Activated T-helper 2 cell treated with anti-CD3 and anti-CD28 coated beads, Interferon-gamma antibody, Interleukin-2, Interleukin-4, amounts not matched to agents 10 μg/mL and 5 μg/mL and 100 μg/mL, durations not matched to agents 14 hours and 24 hours and 36 hours (primary cell): ENCODE results near the gene NUTM2G. TPM values are rescaled to one million over a fixed set of nuclear protein-coding genes. Genes with fewer than 3 reads are reported as not detected.
"Not testable (repeated sequence)": the region's sequence is repeated elsewhere in the genome, so short reads cannot be mapped to it uniquely, and the experiment has no call there.

ENCODE experiments used
- DNase-seq: peaks from one replicate; pipeline ENCODE4 v3.0.0; 2021; ENCODE audit warnings: low spot score
- H3K27ac Mint-ChIP-seq: one replicate; pipeline ENCODE4 v1.8.0; 2021; ENCODE audit warnings: mixed read lengths
- H3K27me3 Mint-ChIP-seq: one replicate; pipeline ENCODE4 v1.8.0; 2021; ENCODE audit warnings: low read depth, mixed read lengths
- H3K36me3 Mint-ChIP-seq: one replicate; pipeline ENCODE4 v1.8.0; 2021; ENCODE audit warnings: low read depth, mixed read lengths
- H3K4me1 Mint-ChIP-seq: one replicate; pipeline ENCODE4 v1.8.0; 2021; ENCODE audit warnings: low read depth, mixed read lengths
- H3K4me3 Mint-ChIP-seq: one replicate; pipeline ENCODE4 v1.8.0; 2021; ENCODE audit warnings: low read depth, mild to moderate bottlenecking, moderate library complexity, mixed read lengths
- H3K9me3 Mint-ChIP-seq: one replicate; pipeline ENCODE4 v1.8.0; 2021; ENCODE audit warnings: mixed read lengths
- intact Hi-C: fragments of 100-400 bp; cut with micrococcal nuclease; formaldehyde crosslinking; loops from one replicate; pipeline ENCODE4 v1.15.1; 2023
- total RNA-seq: library from RNA; stranded (reverse); gene quantifications from 2 replicates; pipeline ENCODE4 v1.2.3, GENCODE V29; 2022

The NUTM2G gene, protein sequence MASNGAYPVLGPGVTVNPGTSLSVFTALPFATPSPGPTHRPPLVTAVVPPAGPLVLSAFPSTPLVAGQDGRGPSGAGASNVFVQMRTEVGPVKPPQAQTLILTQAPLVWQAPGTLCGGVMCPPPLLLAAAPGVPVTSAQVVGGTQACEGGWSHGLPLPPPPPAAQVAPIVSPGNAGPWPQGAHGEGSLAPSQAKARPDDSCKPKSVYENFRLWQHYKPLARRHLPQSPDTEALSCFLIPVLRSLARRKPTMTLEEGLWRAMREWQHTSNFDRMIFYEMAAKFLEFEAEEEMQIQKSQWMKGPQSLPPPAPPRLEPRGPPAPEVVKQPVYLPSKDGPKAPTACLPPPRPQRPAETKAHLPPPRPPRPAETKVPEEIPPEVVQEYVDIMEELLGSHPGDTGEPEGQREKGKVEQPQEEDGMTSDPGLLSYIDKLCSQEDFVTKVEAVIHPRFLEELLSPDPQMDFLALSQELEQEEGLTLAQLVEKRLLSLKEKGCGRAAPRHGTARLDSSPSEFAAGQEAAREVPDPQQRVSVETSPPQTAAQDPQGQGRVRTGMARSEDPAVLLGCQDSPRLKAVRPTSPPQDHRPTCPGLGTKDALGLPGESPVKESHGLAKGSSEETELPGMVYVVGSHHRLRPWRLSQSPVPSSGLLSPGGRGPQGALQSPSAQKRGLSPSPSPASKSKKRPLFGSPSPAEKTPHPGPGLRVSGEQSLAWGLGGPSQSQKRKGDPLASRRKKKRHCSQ
- not detected in 2 replicates for total RNA-seq

DNA sequence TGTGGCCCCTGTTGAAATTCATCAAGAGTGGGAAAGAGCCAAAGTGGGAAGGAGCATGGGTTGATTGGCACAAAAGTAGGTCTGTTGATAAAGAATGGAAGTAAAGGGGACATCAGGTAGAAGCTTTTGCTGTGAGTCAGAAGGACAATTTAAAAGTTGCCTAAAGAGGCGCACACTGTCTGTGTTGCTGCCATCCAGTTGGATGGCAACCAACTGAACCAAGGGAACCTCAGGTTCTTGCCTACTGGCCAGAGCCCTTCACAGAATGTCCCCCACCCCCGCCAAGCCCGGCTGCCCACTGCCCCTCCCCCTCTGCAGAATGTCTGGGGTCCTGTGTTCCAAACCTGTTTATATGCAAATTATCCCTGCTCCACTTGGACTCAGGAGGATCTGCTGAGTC is at the start of gene NUTM2G:
NUTM2G (plus strand) TSS at position 301 of the 400 bp plus-strand sequence. CDS start 182 bp downstream, outside the sequence.
- H3K27me3 Mint-ChIP-seq, DNase-seq, H3K4me3 Mint-ChIP-seq, H3K4me1 Mint-ChIP-seq, H3K36me3 Mint-ChIP-seq, H3K9me3 Mint-ChIP-seq, intact Hi-C loops: not testable (repeated sequence)
- H3K27ac Mint-ChIP-seq = peak within 1 kb of the TSS; percentile 42

DNA sequence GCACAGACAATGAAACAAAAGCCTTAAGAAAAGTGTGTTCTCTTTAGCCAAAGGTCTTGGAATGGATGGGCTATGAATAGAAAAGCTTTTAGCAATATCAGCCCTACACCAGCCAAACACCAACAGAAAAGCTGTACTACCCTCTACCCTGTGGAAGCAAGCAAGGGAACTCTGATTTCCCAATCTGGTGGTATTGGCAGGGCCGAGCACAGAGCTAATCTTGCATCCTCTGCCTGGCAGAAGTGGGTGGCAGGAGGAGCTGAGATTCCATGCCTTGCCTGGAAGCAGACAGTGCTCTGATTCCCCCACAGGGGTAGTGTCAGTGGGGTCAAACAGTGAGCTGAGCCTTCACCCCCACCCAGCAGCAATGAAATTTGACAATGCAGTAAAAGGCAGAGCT is 44.7 kb upstream of the NUTM2G start:
- Mint-ChIP-seq H3K4me3 (no peak overlapping the region), H3K4me1 (peaks cover 7% of the 10 kb centered on the region), H3K27me3 (peaks cover 4% of the 10 kb centered on the region), H3K27ac (no peak overlapping the region), H3K9me3 (no peaks in the 10 kb centered on the region), H3K36me3 (peaks cover 12% of the 10 kb centered on the region)
- no peak for DNase-seq
- intact Hi-C loops = no loop called here

DNA sequence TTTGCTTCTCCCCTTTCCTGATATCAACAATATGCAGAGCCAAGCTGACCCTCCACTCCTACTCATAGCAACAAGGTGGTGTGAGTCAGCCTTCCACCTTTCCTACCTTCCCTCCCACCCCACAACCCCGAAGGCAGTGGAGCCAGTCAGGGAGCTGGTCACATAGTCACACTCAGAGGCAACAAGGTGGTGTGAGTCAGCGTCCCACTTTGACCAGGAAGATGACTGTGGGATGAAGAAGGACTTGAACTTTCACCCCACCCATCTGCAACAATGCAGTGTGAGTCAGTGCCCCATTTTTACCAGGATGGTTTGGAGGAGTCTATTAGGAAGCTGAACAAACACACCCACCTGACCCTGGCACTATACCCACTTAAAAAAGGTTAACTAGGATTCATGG is 44.2 kb upstream of the NUTM2G start:
- H3K27ac Mint-ChIP-seq = no peak overlapping the region
- peaks cover 2% of the 10 kb centered on the region for H3K27me3 Mint-ChIP-seq
- no peaks in the 10 kb centered on the region for H3K9me3 Mint-ChIP-seq
- intact Hi-C loops = no loop called here
- peaks cover 12% of the 10 kb centered on the region for H3K36me3 Mint-ChIP-seq
- no peak overlapping the region for H3K4me3 Mint-ChIP-seq
- peaks cover 7% of the 10 kb centered on the region for H3K4me1 Mint-ChIP-seq
- DNase-seq = no peak

DNA sequence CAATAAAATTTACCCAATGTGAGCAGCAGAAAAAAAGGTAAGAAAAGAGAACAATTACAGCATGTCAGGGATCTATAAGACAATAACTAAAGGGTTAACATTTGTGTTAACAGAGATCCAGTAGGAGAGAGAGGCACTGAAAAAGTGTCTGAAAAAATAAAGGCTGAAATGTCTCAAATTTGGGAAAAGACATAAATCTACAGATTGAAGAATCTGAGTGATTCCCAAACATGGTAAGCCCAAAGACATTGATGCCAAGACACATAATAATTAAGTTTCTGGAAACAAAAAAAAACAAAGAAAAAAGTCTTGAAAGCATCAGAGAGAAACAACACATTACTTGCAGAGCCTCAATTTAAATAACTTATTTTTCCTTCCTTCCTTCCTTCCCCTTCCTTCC is 43.2 kb upstream of the NUTM2G start:
- H3K9me3 Mint-ChIP-seq = no peaks in the 10 kb centered on the region
- no peak overlapping the region for H3K4me3 Mint-ChIP-seq
- H3K27ac Mint-ChIP-seq = no peak overlapping the region
- H3K27me3 Mint-ChIP-seq = peaks cover 2% of the 10 kb centered on the region
- DNase-seq = no peak
- peaks cover 18% of the 10 kb centered on the region for H3K36me3 Mint-ChIP-seq
- intact Hi-C loops = no loop called here
- H3K4me1 Mint-ChIP-seq = peaks cover 7% of the 10 kb centered on the region

DNA sequence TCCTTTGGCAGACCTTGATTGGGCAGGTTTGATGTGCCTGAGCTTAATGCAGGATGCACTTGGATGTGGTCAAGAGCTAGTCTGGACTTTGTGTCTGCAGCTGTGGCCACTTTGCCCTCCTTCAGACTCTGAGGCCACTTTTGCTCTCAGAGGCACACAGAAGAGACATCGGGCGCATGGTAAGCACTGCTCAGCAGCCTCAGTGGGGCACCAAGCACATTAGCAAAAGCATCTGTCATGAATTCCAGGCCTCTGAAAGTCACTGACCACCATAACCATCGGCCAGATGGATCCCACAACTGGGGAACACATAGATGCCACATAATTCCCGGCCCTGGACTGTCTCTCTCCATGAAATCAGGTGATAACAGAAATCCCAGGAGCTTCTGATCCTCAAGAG is 40.1 kb upstream of the NUTM2G start:
- H3K27ac Mint-ChIP-seq = no peak overlapping the region
- intact Hi-C loops = no loop called here
- no peaks in the 10 kb centered on the region for H3K9me3 Mint-ChIP-seq
- no peak overlapping the region for H3K4me3 Mint-ChIP-seq
- no peak for DNase-seq
- H3K4me1 Mint-ChIP-seq = peaks cover 5% of the 10 kb centered on the region
- H3K27me3 Mint-ChIP-seq = no peaks in the 10 kb centered on the region
- peaks cover 38% of the 10 kb centered on the region for H3K36me3 Mint-ChIP-seq

DNA sequence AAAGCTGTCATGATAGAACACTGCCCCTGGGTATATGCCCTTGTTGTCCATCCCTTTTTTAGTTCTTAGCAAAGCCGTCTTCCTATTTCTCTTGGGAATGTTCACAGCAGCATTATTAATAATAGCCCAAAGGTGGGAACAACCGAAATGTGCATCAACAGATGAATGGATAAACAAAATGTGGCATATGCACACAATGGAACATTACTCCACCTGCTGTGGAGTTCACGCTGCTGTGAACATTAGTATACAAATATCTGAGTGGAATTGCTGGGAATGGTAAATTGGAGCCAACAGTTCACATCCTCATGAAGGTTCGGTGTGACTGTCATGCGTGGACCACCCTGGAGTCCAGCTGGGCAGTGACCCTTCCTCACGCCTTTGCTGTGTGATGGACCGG is 36.5 kb upstream of the NUTM2G start:
- Mint-ChIP-seq H3K27me3 (no peaks in the 10 kb centered on the region), H3K9me3 (no peaks in the 10 kb centered on the region), H3K4me3 (no peak overlapping the region), H3K36me3 (peaks cover 44% of the 10 kb centered on the region), H3K27ac (no peak overlapping the region), H3K4me1 (no peaks in the 10 kb centered on the region)
- intact Hi-C loops = no loop called here
- DNase-seq = no peak

DNA sequence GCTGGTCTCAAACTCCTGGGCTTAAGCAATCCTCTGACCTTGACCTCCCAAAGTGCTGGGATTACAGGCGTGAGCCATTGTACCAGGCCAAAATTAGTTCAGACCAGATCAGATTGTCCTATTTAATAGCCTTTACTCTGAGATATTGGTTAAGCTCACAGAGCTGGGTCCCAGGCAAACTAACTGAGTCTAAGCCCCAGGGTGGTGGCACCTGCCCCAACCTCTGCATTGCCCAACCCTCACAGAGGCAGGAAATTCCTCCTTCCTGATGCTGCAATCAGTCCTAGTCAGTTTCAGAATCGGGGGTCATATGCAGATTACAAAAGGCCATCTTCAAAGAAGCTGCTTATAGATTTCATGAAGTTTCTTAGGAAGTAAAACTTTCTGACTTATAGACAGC is 28.6 kb upstream of the NUTM2G start:
- H3K9me3 Mint-ChIP-seq, H3K4me3 Mint-ChIP-seq, DNase-seq, H3K4me1 Mint-ChIP-seq, H3K27ac Mint-ChIP-seq, intact Hi-C loops, H3K27me3 Mint-ChIP-seq: not testable (repeated sequence)
- peaks cover 18% of the 10 kb centered on the region for H3K36me3 Mint-ChIP-seq

DNA sequence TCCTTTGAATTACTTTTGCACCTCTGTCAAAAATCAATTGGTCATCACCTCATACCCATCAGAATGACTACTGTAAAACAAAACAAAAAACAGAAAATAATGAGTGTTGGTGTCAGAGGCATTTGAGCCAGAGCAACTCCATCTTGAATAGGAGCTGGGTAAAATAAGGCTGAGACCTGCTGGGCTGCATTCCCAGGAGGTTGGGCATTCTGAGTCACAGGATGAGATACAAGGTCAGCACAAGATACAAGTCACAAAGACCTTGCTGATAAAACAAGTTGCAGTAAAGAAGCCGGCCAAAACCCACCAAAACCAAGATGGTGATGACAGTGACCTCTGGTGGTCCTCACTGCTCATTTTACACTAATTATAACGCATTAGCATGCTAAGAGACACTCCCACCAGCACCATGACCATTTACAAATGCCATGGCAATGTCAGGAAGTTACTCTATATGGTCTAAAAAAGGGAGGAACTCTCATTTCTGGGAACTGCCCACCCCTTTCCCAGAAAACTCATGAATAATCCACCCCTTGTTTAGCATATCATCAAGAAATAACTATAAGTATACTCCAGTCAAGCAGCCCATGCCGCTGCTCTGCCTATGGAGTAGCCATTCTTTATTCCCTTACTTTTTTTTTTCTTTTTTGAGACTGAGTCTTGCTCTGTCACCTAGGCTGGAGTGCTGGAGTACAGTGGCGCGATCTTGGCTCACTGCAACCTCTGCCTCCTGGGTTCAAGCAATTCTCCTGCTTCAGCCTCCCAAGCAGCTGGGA is 23.5 kb upstream of the NUTM2G start:
- H3K27me3 Mint-ChIP-seq, H3K36me3 Mint-ChIP-seq, H3K9me3 Mint-ChIP-seq, H3K4me1 Mint-ChIP-seq, intact Hi-C loops, DNase-seq, H3K4me3 Mint-ChIP-seq, H3K27ac Mint-ChIP-seq: not testable (repeated sequence)

DNA sequence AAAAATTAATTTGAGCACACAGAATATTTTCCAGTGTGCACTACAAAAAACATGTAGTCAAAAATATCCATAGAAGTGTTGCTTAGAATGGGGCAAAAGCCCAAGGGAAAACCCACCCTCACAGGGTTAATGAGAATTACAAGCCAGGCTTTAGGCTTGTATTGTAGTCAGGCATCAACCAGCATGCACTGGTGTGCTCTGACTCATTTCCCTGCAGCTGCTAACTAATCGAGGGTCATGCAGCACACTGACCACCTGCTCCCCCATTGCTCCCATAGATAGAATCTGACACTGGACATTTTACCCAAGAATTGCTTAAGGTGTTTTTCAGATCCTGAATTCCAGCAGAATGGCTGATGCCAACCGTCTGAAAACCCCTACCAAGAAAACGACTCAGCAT is 20.2 kb upstream of the NUTM2G start:
- H3K36me3 Mint-ChIP-seq, H3K27me3 Mint-ChIP-seq, H3K27ac Mint-ChIP-seq, H3K4me3 Mint-ChIP-seq, DNase-seq, intact Hi-C loops, H3K4me1 Mint-ChIP-seq, H3K9me3 Mint-ChIP-seq: not testable (repeated sequence)

DNA sequence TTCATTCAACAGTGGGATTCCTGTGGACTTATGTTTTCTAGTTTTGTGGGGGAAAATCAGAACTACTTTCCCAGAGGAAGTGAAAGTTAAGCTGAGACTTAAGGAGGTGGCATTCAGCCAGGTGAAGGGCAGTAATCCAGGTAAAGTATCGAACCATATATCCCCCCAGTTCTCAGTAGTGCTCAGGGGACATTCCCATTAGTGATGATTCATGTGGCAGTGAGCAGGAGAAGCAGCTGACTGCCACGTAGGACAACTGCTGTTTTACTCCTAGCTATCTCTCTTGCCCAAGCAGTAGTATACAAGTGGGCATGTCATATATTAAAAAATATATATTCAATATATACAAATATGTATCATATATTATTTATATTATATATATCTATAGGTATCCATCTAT is 13.1 kb upstream of the NUTM2G start:
- intact Hi-C loops, H3K36me3 Mint-ChIP-seq, H3K9me3 Mint-ChIP-seq: not testable (repeated sequence)

DNA sequence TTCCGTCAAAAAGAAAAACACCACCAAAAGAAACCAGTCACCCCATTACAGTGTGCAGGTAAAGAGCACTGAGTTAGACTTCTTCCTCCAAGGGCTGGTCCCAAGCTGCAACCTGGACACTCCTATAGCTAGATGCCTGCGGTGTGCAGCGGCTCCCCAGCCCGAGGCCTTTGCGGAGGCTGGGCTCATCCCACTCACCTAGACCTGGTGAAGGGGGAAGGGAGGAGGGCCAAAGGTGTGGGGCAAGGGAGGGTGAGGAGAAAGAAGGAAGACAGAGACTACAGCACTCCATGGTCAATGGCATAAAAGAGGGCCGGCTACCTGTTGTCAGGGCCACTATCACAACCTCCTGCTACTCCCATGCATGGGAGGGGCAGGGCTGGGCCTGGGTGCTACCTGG is 12.1 kb upstream of the NUTM2G start:
- H3K27me3 Mint-ChIP-seq, H3K4me3 Mint-ChIP-seq, H3K27ac Mint-ChIP-seq, H3K9me3 Mint-ChIP-seq, H3K4me1 Mint-ChIP-seq, DNase-seq, H3K36me3 Mint-ChIP-seq, intact Hi-C loops: not testable (repeated sequence)

More for the DNA sequence above, 13.1 kb upstream of the NUTM2G start:
- H3K4me1 Mint-ChIP-seq, H3K27me3 Mint-ChIP-seq, H3K27ac Mint-ChIP-seq, H3K4me3 Mint-ChIP-seq, DNase-seq: not testable (repeated sequence)

DNA sequence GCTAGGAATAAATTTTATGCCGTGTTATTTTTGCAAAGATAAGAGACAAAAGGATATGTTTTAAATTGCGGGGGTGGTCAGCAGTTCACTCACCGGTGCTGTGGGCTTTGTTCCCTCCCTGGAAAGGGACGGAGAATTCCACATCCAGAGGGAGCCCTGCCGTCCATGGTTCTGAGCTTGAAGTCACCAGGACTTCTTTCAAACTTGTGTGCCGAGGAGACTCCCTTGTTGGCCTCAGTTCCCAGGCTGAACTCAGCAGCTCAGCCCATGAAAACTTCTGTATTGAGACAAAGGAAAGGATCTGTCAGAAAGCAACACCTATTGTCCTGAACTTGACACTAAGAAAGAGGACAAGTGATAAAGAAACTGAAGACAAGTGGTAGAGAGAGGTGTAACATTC is 10.1 kb upstream of the NUTM2G start:
- intact Hi-C loops, H3K27me3 Mint-ChIP-seq, H3K36me3 Mint-ChIP-seq, H3K4me1 Mint-ChIP-seq, H3K9me3 Mint-ChIP-seq, H3K27ac Mint-ChIP-seq, DNase-seq, H3K4me3 Mint-ChIP-seq: not testable (repeated sequence)

DNA sequence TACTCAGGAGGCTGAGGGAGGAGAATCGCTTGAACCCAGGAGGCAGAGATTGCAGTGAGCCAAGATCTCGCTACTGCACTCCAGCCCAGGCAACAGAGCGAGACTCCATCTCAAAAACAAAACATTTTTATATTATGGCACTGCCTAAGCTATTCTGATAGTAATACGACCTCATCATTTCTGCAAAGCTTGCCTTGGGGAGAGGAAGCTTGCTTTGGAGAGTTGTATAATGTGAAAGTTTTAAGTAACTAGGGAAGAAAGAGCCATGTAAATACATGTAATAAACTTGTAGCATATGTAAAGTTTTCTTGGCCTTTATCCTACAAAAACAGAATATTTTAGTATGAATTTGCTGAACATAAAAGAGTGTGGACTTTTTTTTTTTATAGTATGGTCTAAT is 7.8 kb upstream of the NUTM2G start:
- DNase-seq, intact Hi-C loops, H3K4me1 Mint-ChIP-seq, H3K9me3 Mint-ChIP-seq, H3K27ac Mint-ChIP-seq, H3K4me3 Mint-ChIP-seq, H3K36me3 Mint-ChIP-seq, H3K27me3 Mint-ChIP-seq: not testable (repeated sequence)
